Common myeloid progenitor, CD34-positive (primary cell): ENCODE results near the gene DAB2.

Source experiments
- CTCF ChIA-PET: fragments of 350-600 bp; sonication (Branson Sonifier 250); formaldehyde crosslinking; loops from one replicate; lab custom pipeline; 2021; ENCODE audit warnings: antibody characterized with exemption; lab: Charles Lee
- POLR2A ChIA-PET: fragments of 350-600 bp; sonication (Branson Sonifier 250); formaldehyde crosslinking; loops from one replicate; lab custom pipeline; 2021; ENCODE audit warnings: antibody characterized with exemption; lab: Charles Lee
- DNase-seq, 3 donors: peaks; one replicate each; pipeline versions ENCODE4 v3.0.0 to v3.0.0-alpha.2; 2013
- H3K27ac ChIP-seq, 2 experiments: 1 replicate in 1 of 2; 2 replicates in 1 of 2; pipeline ENCODE4 v1.7.0; 2013; ENCODE audit warnings: inconsistent platforms in 2 of 2, low read length in 2 of 2, mild to moderate bottlenecking in 2 of 2, low read depth in 1 of 2, moderate library complexity in 1 of 2; ENCODE audit not compliant: severe bottlenecking in 2 of 2, insufficient read depth in 1 of 2, poor library complexity in 1 of 2
- H3K27me3 ChIP-seq, 5 experiments: replicated peaks in 2 of 5; 1 replicate in 3 of 5; 2 replicates in 2 of 5; pipeline versions ENCODE4 v1.6.1 to v1.7.0; 2013; ENCODE audit warnings: low read length in 4 of 5, mild to moderate bottlenecking in 2 of 5, moderate library complexity in 2 of 5, inconsistent platforms in 1 of 5; ENCODE audit not compliant: insufficient read depth in 5 of 5, control insufficient read depth in 4 of 5
- H3K36me3 ChIP-seq, 4 experiments: 1 replicate in 2 of 4; 2 replicates in 2 of 4; pipeline versions ENCODE4 v1.6.1 to v1.7.0; 2013; ENCODE audit warnings: low read length in 3 of 4, control low read depth in 1 of 4, mild to moderate bottlenecking in 1 of 4; ENCODE audit not compliant: control insufficient read depth in 4 of 4, insufficient read depth in 4 of 4
- H3K4me1 ChIP-seq, 4 experiments: 1 replicate in 3 of 4; 2 replicates in 1 of 4; pipeline versions ENCODE4 v1.6.1 to v1.7.1; 2013; ENCODE audit warnings: low read length in 3 of 4, mild to moderate bottlenecking in 3 of 4, control low read depth in 1 of 4, inconsistent platforms in 1 of 4, moderate library complexity in 1 of 4; ENCODE audit not compliant: control insufficient read depth in 4 of 4, insufficient read depth in 4 of 4; ENCODE audit errors: control extremely low read depth in 1 of 4
- H3K4me3 ChIP-seq, 7 experiments: 1 replicate in 4 of 7; 2 replicates in 3 of 7; pipeline versions ENCODE4 v1.5.1 to v1.7.0; 2013; ENCODE audit warnings: mild to moderate bottlenecking in 7 of 7, low read length in 6 of 7, moderate library complexity in 6 of 7, inconsistent platforms in 2 of 7, low read depth in 2 of 7, control low read depth in 1 of 7; ENCODE audit not compliant: insufficient read depth in 4 of 7, control insufficient read depth in 1 of 7; ENCODE audit errors: extremely low read depth in 1 of 7
- H3K9me3 ChIP-seq, 5 experiments: 1 replicate in 4 of 5; 2 replicates in 1 of 5; pipeline versions ENCODE4 v1.6.1 to v1.7.1; 2013; ENCODE audit warnings: low read length in 4 of 5, mild to moderate bottlenecking in 2 of 5, inconsistent platforms in 1 of 5, low read depth in 1 of 5, moderate library complexity in 1 of 5; ENCODE audit not compliant: control insufficient read depth in 4 of 5, insufficient read depth in 2 of 5; ENCODE audit errors: control extremely low read depth in 1 of 5
- WGBS: methylation state at CpG from one replicate; pipeline ENCODE4 v1.1.5; 2013; ENCODE audit not compliant: insufficient coverage; 5-methylcytosine and 5-hydroxymethylcytosine counted together

Gene DAB2

DNA sequence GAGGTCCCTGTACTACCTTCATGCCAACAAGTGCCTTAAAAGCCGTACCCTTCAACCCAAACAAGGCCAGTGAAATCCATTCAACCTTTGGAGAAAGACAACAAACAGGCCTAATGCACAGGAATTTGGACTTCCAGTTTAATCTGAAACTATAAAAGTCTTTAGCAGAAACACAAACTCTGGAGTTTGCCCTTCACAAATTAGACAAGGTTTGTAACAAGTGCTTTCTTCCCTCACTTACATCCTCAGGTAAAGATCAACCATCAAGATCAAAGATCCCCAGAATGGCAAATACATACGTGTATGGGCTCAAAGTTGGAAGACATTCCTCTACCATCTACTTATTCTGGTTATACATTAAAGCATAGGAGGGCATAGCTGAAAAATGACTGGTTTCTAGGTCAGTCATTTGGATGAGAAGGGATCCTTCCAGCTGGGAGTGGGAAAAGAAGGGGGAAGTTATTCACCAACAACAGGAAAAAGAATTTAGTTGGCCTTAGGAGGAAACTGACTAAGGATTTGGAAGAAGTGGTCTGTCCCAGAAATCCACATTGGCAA, 2.0 kb downstream of the DAB2 start:
- no peak for DNase-seq
- Histone ChIP-seq H3K36me3 (no peaks in the 10 kb centered on the region), H3K27ac (no peak overlapping the region), H3K4me3 (peak overlapping the region in 2 of 7 experiments; percentile 14 to 78), H3K9me3 (no peaks in the 10 kb centered on the region), H3K4me1 (peaks cover 0 to 49% (median 31%) of the 10 kb centered on the region in 4 experiments), H3K27me3 (no peaks in the 10 kb centered on the region)
- 100% methylated on average over 1 of the region's 2 CpGs for WGBS
- ChIA-PET CTCF (interaction anchor here (0.7 to 4.3 kb wide), 6 partner anchors 10 to 122 kb away, joined by 3 to 39 read pairs (median 4); no protein-coding TSS in a partner anchor), POLR2A (no interaction called here)

DNA sequence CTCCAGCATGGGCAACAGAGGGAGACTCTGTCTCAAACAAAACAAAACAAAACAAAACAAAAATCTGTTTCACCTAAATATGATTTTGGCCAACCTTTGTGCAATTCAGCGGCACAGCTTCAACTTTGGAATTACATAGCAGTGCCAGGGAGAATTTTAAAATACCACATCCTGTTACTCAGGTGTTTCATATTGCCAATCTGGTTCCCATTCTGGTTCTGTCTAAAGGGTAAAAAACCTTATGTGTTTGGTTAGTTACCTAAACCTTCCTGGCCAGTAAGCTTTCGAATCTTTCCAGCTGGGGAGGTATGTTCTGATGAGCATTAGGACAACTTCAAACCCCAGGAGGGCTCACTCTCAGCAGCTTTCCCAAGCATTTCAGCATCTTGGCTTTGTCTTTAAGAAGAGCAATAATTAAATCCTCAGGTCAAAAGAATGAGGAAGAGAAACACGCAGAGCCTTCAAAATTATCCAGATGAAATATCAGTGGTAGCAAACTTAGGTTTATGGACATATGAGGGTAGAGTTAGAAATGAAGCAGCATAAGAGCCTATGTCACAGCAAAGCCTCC, 2.7 kb downstream of the DAB2 start:
- Histone ChIP-seq H3K27me3 (no peaks in the 10 kb centered on the region), H3K36me3 (no peaks in the 10 kb centered on the region), H3K27ac (no peak overlapping the region), H3K9me3 (no peaks in the 10 kb centered on the region), H3K4me3 (peak overlapping the region in 2 of 7 experiments; percentile 14 to 36), H3K4me1 (peaks cover 0 to 49% (median 31%) of the 10 kb centered on the region in 4 experiments)
- ChIA-PET POLR2A (no interaction called here), CTCF (interaction anchor here (0.7 to 4.3 kb wide), 4 partner anchors 9 to 45 kb away, joined by 3 to 39 read pairs (median 4); no protein-coding TSS in a partner anchor)
- 100% methylated on average over 3 of the region's 3 CpGs for WGBS
- DNase-seq, result no peak

DNA sequence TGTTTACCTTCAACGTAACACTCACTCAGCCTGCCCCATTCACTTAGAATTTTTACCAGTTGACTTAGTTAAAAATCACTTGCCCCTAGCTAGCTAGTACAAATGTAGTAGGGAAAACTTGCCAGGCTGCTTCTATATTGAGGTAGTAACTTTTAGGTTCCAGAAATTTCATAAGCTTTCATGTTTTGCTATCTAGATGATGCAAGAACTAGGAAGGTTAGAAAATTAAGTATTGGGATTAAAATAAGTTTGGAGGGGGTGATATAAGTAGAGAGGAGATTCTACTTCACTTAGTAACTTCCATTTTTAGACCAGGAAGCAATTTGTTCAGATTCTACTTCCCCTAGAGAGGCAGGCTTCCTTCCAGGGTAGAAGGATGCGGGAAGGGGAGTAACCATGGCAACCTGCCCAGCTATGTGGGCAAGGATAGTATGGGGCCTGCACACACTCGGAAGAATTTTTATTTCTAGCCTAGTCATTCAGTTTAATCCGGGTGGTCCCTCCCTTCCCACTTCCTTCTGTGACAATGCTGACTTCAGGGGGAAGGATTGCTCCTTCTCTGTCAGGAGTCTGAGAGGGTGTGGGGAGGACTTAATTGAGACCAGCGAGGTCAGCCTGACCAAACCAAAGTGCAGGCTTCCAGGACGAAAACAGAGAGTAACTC, 4.2 kb downstream of the DAB2 start:
- Histone ChIP-seq H3K36me3 (no peaks in the 10 kb centered on the region), H3K9me3 (no peaks in the 10 kb centered on the region), H3K4me3 (peak overlapping the region in 1 of 7 experiments; percentile 18), H3K27ac (no peak overlapping the region), H3K27me3 (no peaks in the 10 kb centered on the region), H3K4me1 (peaks cover 0 to 42% (median 31%) of the 10 kb centered on the region in 4 experiments)
- ChIA-PET POLR2A (no interaction called here), CTCF (interaction anchor here (1.1 to 1.7 kb wide), 4 partner anchors 22 to 123 kb away, joined by 3 to 4 read pairs (median 4); no protein-coding TSS in a partner anchor)
- WGBS, result 25% methylated on average over 4 of the region's 6 CpGs
- DNase-seq, result peak; percentile 49 to 72 (median 71)

DNA sequence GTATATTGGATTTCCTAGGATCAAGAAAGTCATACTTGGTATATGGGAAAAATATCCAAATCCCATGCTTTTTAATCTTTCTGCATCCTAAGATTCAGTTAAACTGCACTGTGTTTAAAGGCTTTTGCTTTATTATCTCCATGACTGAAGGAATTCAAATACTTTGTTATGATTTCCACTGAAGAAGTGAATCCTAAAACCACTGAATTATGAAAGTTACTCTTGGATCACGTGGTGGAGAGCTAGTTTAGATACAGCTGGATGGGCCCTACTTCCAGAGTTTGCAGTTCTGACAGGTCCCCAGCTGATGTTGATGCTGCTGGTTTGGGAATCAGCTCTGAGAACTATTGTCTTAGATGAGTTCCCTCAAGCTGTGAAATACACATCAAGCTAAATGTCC, 5.0 kb downstream of the DAB2 start:
- 100% methylated on average over 1 of the region's 1 CpG for WGBS
- H3K27ac ChIP-seq, result no peak overlapping the region
- ChIA-PET POLR2A (no interaction called here), CTCF (interaction anchor here (0.8 to 1.7 kb wide), 4 partner anchors 23 to 124 kb away, joined by 3 to 4 read pairs (median 4); no protein-coding TSS in a partner anchor)
- no peaks in the 10 kb centered on the region for H3K36me3 ChIP-seq
- H3K27me3 ChIP-seq, result no peaks in the 10 kb centered on the region
- H3K4me1 ChIP-seq, result peaks cover 0 to 39% (median 28%) of the 10 kb centered on the region in 4 experiments
- H3K9me3 ChIP-seq, result no peaks in the 10 kb centered on the region
- H3K4me3 ChIP-seq, result no peak overlapping the region
- DNase-seq, result no peak

DNA sequence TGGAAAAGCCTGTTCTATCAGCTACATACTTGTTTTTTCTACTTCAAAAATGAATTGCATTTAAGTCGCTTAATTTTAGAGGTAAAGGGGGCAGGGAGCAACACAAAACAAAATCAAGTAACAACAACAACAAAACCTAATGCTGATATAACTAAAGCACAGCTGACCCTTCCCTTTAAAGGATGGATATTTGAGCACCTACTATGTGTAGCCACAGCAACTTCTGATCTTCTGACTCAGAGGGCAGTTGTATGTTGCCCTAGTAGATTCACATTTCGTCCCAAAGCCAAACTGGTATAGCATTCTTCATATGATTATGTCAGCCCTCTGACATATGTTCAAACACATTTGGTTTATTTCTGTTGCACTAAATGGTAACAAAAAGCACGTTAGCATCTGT, 6.8 kb downstream of the DAB2 start:
- H3K4me3 ChIP-seq, result no peak overlapping the region
- no peaks in the 10 kb centered on the region for H3K9me3 ChIP-seq
- no peaks in the 10 kb centered on the region for H3K27me3 ChIP-seq
- H3K36me3 ChIP-seq, result no peaks in the 10 kb centered on the region
- H3K4me1 ChIP-seq, result peaks cover 0 to 27% (median 18%) of the 10 kb centered on the region in 4 experiments
- H3K27ac ChIP-seq, result no peak overlapping the region
- 100% methylated on average over 1 of the region's 3 CpGs for WGBS
- no peak for DNase-seq
- ChIA-PET CTCF (interaction anchor here (0.8 to 1.3 kb wide), 2 partner anchors 8 to 14 kb away, joined by 3 read pairs; no protein-coding TSS in a partner anchor), POLR2A (no interaction called here)

DNA sequence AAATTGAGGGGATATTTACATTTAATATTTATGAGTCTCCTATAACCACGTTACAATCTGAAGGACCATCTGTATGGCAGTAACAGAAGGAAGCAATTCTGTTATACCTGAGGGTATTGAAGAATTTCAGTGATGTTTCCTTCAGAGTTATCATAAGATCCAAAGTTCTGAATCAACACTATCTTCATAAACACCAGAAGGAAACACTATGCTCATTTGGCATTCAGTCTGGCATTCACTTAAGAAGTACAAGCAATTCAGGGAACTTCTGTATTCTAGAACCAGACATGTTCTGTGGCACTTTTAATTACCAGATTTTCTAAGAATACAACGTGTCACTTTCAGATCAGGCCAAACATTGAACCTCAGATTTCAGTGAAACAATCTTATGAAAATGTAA, 9.6 kb downstream of the DAB2 start:
- H3K36me3 ChIP-seq, result no peaks in the 10 kb centered on the region
- no peak overlapping the region for H3K4me3 ChIP-seq
- 38% methylated on average over 1 of the region's 2 CpGs for WGBS
- ChIA-PET CTCF (interaction anchor here (0.6 to 1.5 kb wide), 4 partner anchors 9 to 214 kb away, joined by 3 to 7 read pairs (median 4); partner anchors contain the start of gene DAB2), POLR2A (no interaction called here)
- H3K9me3 ChIP-seq, result no peaks in the 10 kb centered on the region
- no peak overlapping the region for H3K27ac ChIP-seq
- peaks cover 0 to 15% (median 6%) of the 10 kb centered on the region in 4 experiments for H3K4me1 ChIP-seq
- peak in 2 of 3 donors; percentile 25 to 32 for DNase-seq
- no peaks in the 10 kb centered on the region for H3K27me3 ChIP-seq
